ENCODE measurements around the gene SDK1.
A peak's percentile ranks its signal among the peaks of the same experiment; 100 is the strongest.

SDK1 gene

GRCh38 chr7:3649250-3649649 is 348.2 kb downstream of the SDK1 start:
- peaks cover 5% of the 10 kb centered on the region for H3K27me3 ChIP-seq (ENCODE audit: insufficient read depth, low read length, poor library complexity)
- no peaks in the 10 kb centered on the region for H3K36me3 ChIP-seq (ENCODE audit: insufficient read depth, low read length)
- no peak overlapping the region for H3K9ac ChIP-seq (ENCODE audit: low read depth, low read length)
- H2AFZ ChIP-seq (ENCODE audit: low read depth, low read length) = no peak overlapping the region
- no peaks in the 10 kb centered on the region for H4K20me1 ChIP-seq (ENCODE audit: insufficient read depth, low read length)
- ATAC-seq (ENCODE audit: insufficient read depth, low read depth) (no peak), DNase-seq (no peak)
- peak; percentile 12 for TF ChIP-seq CTCF (IDR thresholded peaks at IDR 0.05; ENCODE audit: borderline replicate concordance, extremely low read depth, low read length, poor library complexity, severe bottlenecking)
- no peak for TF ChIP-seq EZH2 (IDR thresholded peaks at IDR 0.05; ENCODE audit: borderline replicate concordance, low read depth, low read length, severe bottlenecking)
- H3K27ac ChIP-seq (ENCODE audit: low read length) = no peak overlapping the region
- no peak overlapping the region for H3K4me2 ChIP-seq (ENCODE audit: insufficient read depth, low read length)
- no peak overlapping the region for H3K4me3 ChIP-seq (ENCODE audit: low read depth in 1 of 2, low read length in 2 of 2)
- H3K9me3 ChIP-seq (ENCODE audit: insufficient read depth, low read length, severe bottlenecking) = no peaks in the 10 kb centered on the region
- H3K4me1 ChIP-seq (ENCODE audit: insufficient read depth, low read length) = no peaks in the 10 kb centered on the region
- H3K79me2 ChIP-seq (ENCODE audit: insufficient read depth, low read length) = no peaks in the 10 kb centered on the region

- ATAC-seq (ENCODE audit: insufficient read depth, low read depth) (no peak), DNase-seq (no peak)
- Histone ChIP-seq H3K9ac (ENCODE audit: low read depth, low read length) (no peak overlapping the region), H3K9me3 (ENCODE audit: insufficient read depth, low read length, severe bottlenecking) (no peaks in the 10 kb centered on the region), H3K27me3 (ENCODE audit: insufficient read depth, low read length, poor library complexity) (peaks cover 5% of the 10 kb centered on the region), H3K4me2 (ENCODE audit: insufficient read depth, low read length) (no peak overlapping the region), H3K4me1 (ENCODE audit: insufficient read depth, low read length) (no peaks in the 10 kb centered on the region), H3K79me2 (ENCODE audit: insufficient read depth, low read length) (no peaks in the 10 kb centered on the region), H3K27ac (ENCODE audit: low read length) (no peak overlapping the region), H3K4me3 (ENCODE audit: low read depth in 1 of 2, low read length in 2 of 2) (no peak overlapping the region), H3K36me3 (ENCODE audit: insufficient read depth, low read length) (no peaks in the 10 kb centered on the region), H4K20me1 (ENCODE audit: insufficient read depth, low read length) (no peaks in the 10 kb centered on the region), H2AFZ (ENCODE audit: low read depth, low read length) (no peak overlapping the region)
- TF ChIP-seq EZH2 (IDR thresholded peaks at IDR 0.05; ENCODE audit: borderline replicate concordance, low read depth, low read length, severe bottlenecking) (no peak), CTCF (IDR thresholded peaks at IDR 0.05; ENCODE audit: borderline replicate concordance, extremely low read depth, low read length, poor library complexity, severe bottlenecking) (no peak)
Observed at GRCh38 chr7:3649678-3650440, 348.8 kb downstream of the SDK1 start.

GRCh38 chr7:3650844-3651243 is 349.8 kb downstream of the SDK1 start:
- Histone ChIP-seq H3K9me3 (ENCODE audit: insufficient read depth, low read length, severe bottlenecking) (no peaks in the 10 kb centered on the region), H3K79me2 (ENCODE audit: insufficient read depth, low read length) (no peaks in the 10 kb centered on the region), H3K36me3 (ENCODE audit: insufficient read depth, low read length) (no peaks in the 10 kb centered on the region), H3K4me2 (ENCODE audit: insufficient read depth, low read length) (no peak overlapping the region), H2AFZ (ENCODE audit: low read depth, low read length) (no peak overlapping the region), H3K9ac (ENCODE audit: low read depth, low read length) (no peak overlapping the region), H3K27me3 (ENCODE audit: insufficient read depth, low read length, poor library complexity) (peaks cover 5% of the 10 kb centered on the region), H3K27ac (ENCODE audit: low read length) (no peak overlapping the region), H4K20me1 (ENCODE audit: insufficient read depth, low read length) (no peaks in the 10 kb centered on the region), H3K4me3 (ENCODE audit: low read depth in 1 of 2, low read length in 2 of 2) (no peak overlapping the region), H3K4me1 (ENCODE audit: insufficient read depth, low read length) (no peaks in the 10 kb centered on the region)
- no peak for DNase-seq
- ATAC-seq (ENCODE audit: insufficient read depth, low read depth) = no peak
- TF ChIP-seq EZH2 (IDR thresholded peaks at IDR 0.05; ENCODE audit: borderline replicate concordance, low read depth, low read length, severe bottlenecking) (no peak), CTCF (IDR thresholded peaks at IDR 0.05; ENCODE audit: borderline replicate concordance, extremely low read depth, low read length, poor library complexity, severe bottlenecking) (no peak)
